ENCODE results near the gene MARCHF10. TPM values are rescaled to one million over a fixed set of nuclear protein-coding genes. Genes with fewer than 3 reads are reported as not detected.
A peak's percentile ranks its signal among the peaks of the same experiment; 100 is the strongest.

The MARCHF10 gene
- total and polyA plus RNA-seq, 8 donors, result 0.52 to 3.6 (median 1.8) TPM

GRCh38 chr17:62722625-62723024 lies 85.5 kb downstream of the MARCHF10 start:
- Histone ChIP-seq H3K36me3 (no peaks in the 10 kb centered on the region), H3K4me1 (no peaks in the 10 kb centered on the region), H3K27me3 (peaks cover 0 to 9% of the 10 kb centered on the region in 2 donors), H3K27ac (no peak overlapping the region), H3K9me3 (no peaks in the 10 kb centered on the region), H3K4me3 (no peak overlapping the region)
- TF ChIP-seq CTCF (IDR thresholded peaks at IDR 0.05), result no peak
- DNase-seq, result no peak
- intact Hi-C loops (cut with DNase I), result no loop called here
- ATAC-seq, result no peak

GRCh38 chr17:62720126-62720850 lies 87.8 kb downstream of the MARCHF10 start:
- ATAC-seq, result peak; percentile 89
- intact Hi-C loops (cut with DNase I), result no loop called here
- H3K27me3 ChIP-seq, result peaks cover 0 to 9% of the 10 kb centered on the region in 2 donors
- H3K9me3 ChIP-seq, result no peaks in the 10 kb centered on the region
- TF ChIP-seq CTCF (IDR thresholded peaks at IDR 0.05), result no peak
- no peak overlapping the region for H3K27ac ChIP-seq
- no peak overlapping the region for H3K4me3 ChIP-seq
- H3K4me1 ChIP-seq, result no peaks in the 10 kb centered on the region
- H3K36me3 ChIP-seq, result no peaks in the 10 kb centered on the region
- no peak for DNase-seq

- intact Hi-C loops (cut with DNase I), result no loop called here
- Histone ChIP-seq H3K36me3 (no peaks in the 10 kb centered on the region), H3K27me3 (peaks cover 0 to 5% of the 10 kb centered on the region in 2 donors), H3K27ac (no peak overlapping the region), H3K9me3 (no peaks in the 10 kb centered on the region), H3K4me1 (no peaks in the 10 kb centered on the region), H3K4me3 (no peak overlapping the region)
- no peak for DNase-seq
- no peak for ATAC-seq
- TF ChIP-seq CTCF (IDR thresholded peaks at IDR 0.05), result no peak
Observed at GRCh38 chr17:62719586-62719985, 88.5 kb downstream of the MARCHF10 start.

- intact Hi-C loops (cut with DNase I), result no loop called here
- no peak for TF ChIP-seq CTCF (IDR thresholded peaks at IDR 0.05)
- no peak for ATAC-seq
Observed at GRCh38 chr17:62718429-62718828, 89.7 kb downstream of the MARCHF10 start.

GRCh38 chr17:62717889-62718288 lies 90.2 kb downstream of the MARCHF10 start:
- H3K4me3 ChIP-seq, result no peak overlapping the region
- H3K9me3 ChIP-seq, result no peaks in the 10 kb centered on the region
- no peaks in the 10 kb centered on the region for H3K4me1 ChIP-seq
- intact Hi-C loops (cut with DNase I), result no loop called here
- no peak overlapping the region for H3K27ac ChIP-seq
- no peak for TF ChIP-seq CTCF (IDR thresholded peaks at IDR 0.05)
- no peaks in the 10 kb centered on the region for H3K36me3 ChIP-seq
- DNase-seq, result no peak
- no peaks in the 10 kb centered on the region for H3K27me3 ChIP-seq
- no peak for ATAC-seq

More at GRCh38 chr17:62718429-62718828, 89.7 kb downstream of the MARCHF10 start:
- Histone ChIP-seq H3K4me1 (no peaks in the 10 kb centered on the region), H3K9me3 (no peaks in the 10 kb centered on the region), H3K4me3 (no peak overlapping the region), H3K27ac (no peak overlapping the region), H3K27me3 (peaks cover 0 to under 1% of the 10 kb centered on the region in 2 donors), H3K36me3 (no peaks in the 10 kb centered on the region)
- no peak for DNase-seq
